Measurements from ENCODE around the gene EXOSC3. TPM values are rescaled to one million over a fixed set of nuclear protein-coding genes. Genes with fewer than 3 reads are reported as not detected.
"Not testable (repeated sequence)": the region's sequence is repeated elsewhere in the genome, so short reads cannot be mapped to it uniquely, and the experiment has no call there.

The EXOSC3 gene
- total RNA-seq, 1 donor from 2014 or later: 77.8 TPM

GRCh38 chr9:37752642-37753488 lies 32.0 kb downstream of the EXOSC3 start:
- Histone ChIP-seq H3K4me1 (peaks cover 21% of the 10 kb centered on the region), H3K4me3 (peak overlapping the region; percentile 86 to 94), H3K9me3 (no peaks in the 10 kb centered on the region), H3K27ac (peak overlapping the region; percentile 89), H3K27me3 (no peaks in the 10 kb centered on the region), H3K36me3 (no peaks in the 10 kb centered on the region)
- DNase-seq (ENCODE audit: extremely low spot score in 2 of 2): no peak
- no peak for TF ChIP-seq CTCF (IDR thresholded peaks at IDR 0.05)
- intact Hi-C loops (cut with DNase I): no loop called here

- H3K4me3 ChIP-seq; H3K36me3 ChIP-seq; DNase-seq (ENCODE audit: extremely low spot score in 2 of 2); H3K27ac ChIP-seq; intact Hi-C loops (cut with DNase I); H3K9me3 ChIP-seq; H3K27me3 ChIP-seq: not testable (repeated sequence)
- peaks cover 21% of the 10 kb centered on the region for H3K4me1 ChIP-seq
Measured at GRCh38 chr9:37752112-37752511, 32.8 kb downstream of the EXOSC3 start.

- DNase-seq (ENCODE audit: extremely low spot score in 2 of 2); intact Hi-C loops (cut with DNase I); H3K36me3 ChIP-seq: not testable (repeated sequence)
Measured at GRCh38 chr9:37751704-37752103, 33.2 kb downstream of the EXOSC3 start.

DNA sequence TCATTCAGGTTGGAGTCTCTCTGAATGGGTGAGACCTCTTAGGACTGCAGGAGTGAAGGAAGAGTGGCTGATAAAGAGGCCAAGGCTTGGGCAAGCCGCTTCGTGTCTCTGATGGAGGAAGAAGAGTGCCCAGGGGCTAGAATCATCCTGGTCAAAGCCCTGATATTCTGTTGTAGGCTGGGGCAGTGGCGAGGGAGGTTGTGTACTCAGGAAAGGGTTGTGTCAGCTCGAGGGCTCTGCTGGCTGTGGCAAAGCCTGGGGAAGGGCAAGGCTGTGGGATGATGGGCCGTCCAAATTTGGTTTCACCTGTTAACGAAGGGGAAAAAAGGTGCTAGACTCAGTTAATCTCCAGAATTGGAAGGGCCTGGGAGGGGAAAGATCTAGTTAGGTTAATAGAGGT lies 33.7 kb downstream of the EXOSC3 start:
- no peaks in the 10 kb centered on the region for H3K27me3 ChIP-seq
- intact Hi-C loops (cut with DNase I): no loop called here
- no peak for DNase-seq (ENCODE audit: extremely low spot score in 2 of 2)
- no peaks in the 10 kb centered on the region for H3K36me3 ChIP-seq
- TF ChIP-seq CTCF (IDR thresholded peaks at IDR 0.05) (no peak), POLR2AphosphoS5 (IDR thresholded peaks at IDR 0.05; ENCODE audit: insufficient read depth in 1 of 2, low read depth in 1 of 2) (no peak), POLR2A (IDR thresholded peaks at IDR 0.05) (no peak)
- H3K9me3 ChIP-seq: no peaks in the 10 kb centered on the region
- H3K4me3 ChIP-seq: no peak overlapping the region
- peaks cover 21% of the 10 kb centered on the region for H3K4me1 ChIP-seq
- H3K27ac ChIP-seq: no peak overlapping the region

More at GRCh38 chr9:37751704-37752103, 33.2 kb downstream of the EXOSC3 start:
- not testable (repeated sequence) for H3K27me3 ChIP-seq, H3K4me3 ChIP-seq, H3K27ac ChIP-seq, H3K9me3 ChIP-seq
- peaks cover 21% of the 10 kb centered on the region for H3K4me1 ChIP-seq

DNA sequence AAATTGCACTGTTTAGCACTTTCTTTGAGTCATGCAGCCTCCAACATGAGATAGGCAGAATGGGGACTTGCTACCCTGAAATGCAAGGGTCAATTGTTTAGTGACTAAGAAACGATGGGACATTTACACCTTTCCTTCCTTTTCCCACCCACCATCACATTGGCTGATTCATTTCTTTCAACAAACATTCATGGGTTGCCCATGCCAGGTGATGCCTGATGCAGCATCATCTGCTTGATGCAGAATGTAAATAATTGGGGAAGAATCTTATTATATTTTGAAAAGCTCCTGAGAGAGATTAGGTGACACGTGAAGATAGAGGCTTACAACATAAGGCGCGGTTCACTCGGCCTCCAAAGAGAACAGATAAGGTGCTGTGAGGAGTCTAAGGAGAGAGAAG lies 35.7 kb downstream of the EXOSC3 start:
- TF ChIP-seq POLR2AphosphoS5 (IDR thresholded peaks at IDR 0.05; ENCODE audit: insufficient read depth in 1 of 2, low read depth in 1 of 2) (no peak), POLR2A (IDR thresholded peaks at IDR 0.05) (no peak), CTCF (IDR thresholded peaks at IDR 0.05) (no peak)
- no peak for DNase-seq (ENCODE audit: extremely low spot score in 2 of 2)
- Histone ChIP-seq H3K27me3 (no peaks in the 10 kb centered on the region), H3K4me1 (peaks cover 6% of the 10 kb centered on the region), H3K9me3 (no peaks in the 10 kb centered on the region), H3K27ac (no peak overlapping the region), H3K36me3 (no peaks in the 10 kb centered on the region), H3K4me3 (no peak overlapping the region)
- intact Hi-C loops (cut with DNase I): no loop called here

- TF ChIP-seq CTCF (IDR thresholded peaks at IDR 0.05): peak; percentile 55 to 60 (median 57)
- no peak for TF ChIP-seq POLR2AphosphoS5 (IDR thresholded peaks at IDR 0.05; ENCODE audit: insufficient read depth in 1 of 2, low read depth in 1 of 2)
- TF ChIP-seq POLR2A (IDR thresholded peaks at IDR 0.05): no peak
- DNase-seq (ENCODE audit: extremely low spot score in 2 of 2): no peak
- no peaks in the 10 kb centered on the region for H3K27me3 ChIP-seq
- no peaks in the 10 kb centered on the region for H3K4me1 ChIP-seq
- no peak overlapping the region for H3K27ac ChIP-seq
- no peak overlapping the region for H3K4me3 ChIP-seq
- intact Hi-C loops (cut with DNase I): no loop called here
- H3K36me3 ChIP-seq: no peaks in the 10 kb centered on the region
- H3K9me3 ChIP-seq: no peaks in the 10 kb centered on the region
Measured at GRCh38 chr9:37747271-37747753, 37.6 kb downstream of the EXOSC3 start.
